Measurements from ENCODE around the gene TSC22D2.
"Not testable (repeated sequence)": the region's sequence is repeated elsewhere in the genome, so short reads cannot be mapped to it uniquely, and the experiment has no call there.

The TSC22D2 gene

DNA sequence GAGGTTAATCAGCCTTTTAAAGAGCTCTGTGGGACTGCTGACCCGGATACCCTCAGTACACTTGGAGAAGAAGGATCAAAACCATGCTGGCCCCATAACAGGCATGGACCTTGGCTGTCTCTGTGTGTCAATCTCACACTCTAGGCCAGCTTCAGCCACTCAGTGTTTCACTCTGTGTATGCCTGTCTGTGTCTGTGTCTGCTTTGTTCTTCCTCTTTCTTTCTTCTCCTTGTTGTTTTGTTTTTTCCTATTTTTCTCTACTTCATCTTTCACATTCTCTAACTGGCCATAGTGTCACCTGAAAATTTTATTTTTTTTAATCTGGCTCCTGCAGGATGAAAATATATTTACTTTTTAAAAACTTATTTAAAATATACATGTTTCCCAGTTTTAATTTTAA lies 87.1 kb downstream of the TSC22D2 start:
- DNase-seq, result no peak

DNA sequence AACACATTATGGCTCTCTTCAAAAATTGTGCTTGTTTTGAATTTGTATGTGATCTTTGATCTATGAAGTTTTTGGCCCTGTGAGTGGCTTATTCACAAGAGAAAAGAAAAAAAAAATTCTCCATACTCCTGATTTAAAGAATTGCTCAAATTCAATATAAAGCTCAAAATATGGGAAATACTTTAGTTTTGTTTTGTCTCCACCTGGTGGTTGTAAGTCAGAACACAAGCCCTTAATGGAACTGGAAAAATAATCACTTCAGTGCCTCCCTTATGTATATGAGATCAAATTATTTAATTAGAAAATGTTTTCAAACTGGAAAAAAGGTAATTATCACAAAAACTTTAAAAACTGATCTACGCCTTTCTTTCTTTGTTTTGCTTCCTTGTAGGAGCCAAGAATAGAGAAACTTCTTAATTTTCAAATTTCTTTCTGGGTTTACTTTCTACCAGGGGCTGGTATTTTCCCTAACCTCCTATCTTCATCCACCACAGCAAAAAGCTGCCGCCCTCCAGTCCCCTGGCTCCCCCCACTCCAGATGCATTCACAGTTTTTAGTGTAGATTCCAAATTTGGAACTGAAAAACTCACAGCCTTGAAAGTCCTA lies 87.6 kb downstream of the TSC22D2 start:
- DNase-seq, result no peak

DNA sequence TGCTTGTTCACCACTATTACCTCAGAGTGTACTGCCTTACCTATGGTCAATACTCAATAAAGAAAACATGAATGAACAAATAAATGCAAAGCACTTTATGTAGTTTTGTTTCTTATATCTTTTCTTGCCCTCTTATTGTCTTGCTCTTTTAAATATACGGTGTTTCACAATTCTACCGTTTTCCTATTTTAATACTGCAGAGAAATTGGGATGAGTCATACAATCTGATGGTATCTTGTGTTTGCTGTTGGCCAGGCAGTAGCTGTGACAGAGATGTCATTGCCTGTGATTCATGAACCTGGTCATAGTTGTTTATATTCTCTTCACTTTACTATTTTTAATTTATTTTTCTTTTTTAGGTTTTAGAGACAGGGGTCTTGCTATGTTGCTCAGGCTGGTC lies 89.9 kb downstream of the TSC22D2 start:
- DNase-seq, result no peak

DNA sequence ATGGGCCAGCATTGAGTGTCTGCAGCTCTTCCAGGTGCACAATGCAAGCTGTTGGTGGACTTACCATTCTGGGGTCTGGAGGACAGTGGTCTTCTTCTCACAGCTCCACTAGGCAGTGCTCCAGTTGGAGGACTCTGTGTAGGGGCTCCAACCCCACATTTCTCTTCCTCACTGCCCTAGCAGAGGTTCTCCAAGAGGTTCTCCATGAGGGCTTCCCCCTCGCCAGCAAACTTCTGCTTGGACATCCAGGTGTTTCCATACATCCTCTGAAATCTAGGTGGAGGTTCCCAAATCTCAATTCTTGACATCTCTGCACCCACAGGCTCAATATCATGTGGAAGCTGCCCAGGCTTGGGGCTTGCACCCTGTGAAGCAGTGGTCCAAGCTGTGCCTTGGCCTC lies 92.9 kb downstream of the TSC22D2 start:
- not testable (repeated sequence) for DNase-seq

DNA sequence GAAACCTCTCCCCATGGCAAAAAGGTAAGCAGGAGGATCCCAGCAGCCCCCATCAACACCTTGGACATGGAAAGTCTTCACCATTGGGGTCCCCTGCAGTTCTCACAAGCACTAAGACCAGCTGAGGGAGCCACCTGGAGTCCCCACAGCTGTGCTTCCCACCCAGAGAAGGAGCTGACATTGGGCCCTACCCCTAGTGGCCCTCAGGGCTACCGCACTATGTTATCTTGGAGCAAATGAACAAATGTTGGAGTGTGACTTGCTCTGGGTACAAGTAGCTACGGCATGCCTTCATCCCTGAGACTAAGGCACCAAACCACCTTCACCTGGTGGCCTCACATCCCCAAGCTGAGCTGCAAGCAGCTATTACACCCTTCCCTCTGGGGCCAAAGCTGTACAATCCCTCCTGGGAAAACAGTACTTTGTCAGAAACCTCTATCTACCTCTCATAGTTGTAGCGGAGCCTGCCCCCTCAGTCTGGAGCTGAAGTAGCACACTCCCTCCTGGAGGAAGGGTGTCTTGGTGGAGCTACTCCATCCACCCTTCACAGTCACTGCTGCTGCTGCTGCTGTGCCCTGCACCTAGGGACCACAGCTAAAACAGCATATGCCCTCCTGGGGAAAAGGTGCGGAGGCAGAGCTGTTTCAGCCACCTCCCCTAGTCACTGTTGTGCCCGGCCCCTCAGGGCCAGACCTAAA lies 95.5 kb downstream of the TSC22D2 start:
- no peak for DNase-seq

DNA sequence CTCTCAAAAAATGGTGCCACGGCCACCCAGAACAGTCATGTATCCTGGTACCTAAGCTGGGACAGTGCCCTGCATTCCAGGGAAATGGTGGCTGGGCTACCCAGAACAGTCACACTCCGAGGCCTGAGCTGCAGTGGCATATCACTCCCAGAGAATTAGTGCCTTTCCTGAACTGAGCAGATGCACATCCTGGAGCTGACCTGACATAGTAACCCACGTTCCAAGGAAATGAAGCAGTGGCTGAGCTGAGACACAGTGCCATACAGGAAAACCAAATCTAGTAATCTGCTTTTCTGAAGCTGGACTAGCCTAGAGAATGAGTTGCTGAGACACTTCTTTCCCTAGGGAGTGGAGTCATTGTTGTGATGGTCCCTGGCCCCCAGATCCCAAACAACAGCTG lies 96.4 kb downstream of the TSC22D2 start:
- DNase-seq, result no peak

DNA sequence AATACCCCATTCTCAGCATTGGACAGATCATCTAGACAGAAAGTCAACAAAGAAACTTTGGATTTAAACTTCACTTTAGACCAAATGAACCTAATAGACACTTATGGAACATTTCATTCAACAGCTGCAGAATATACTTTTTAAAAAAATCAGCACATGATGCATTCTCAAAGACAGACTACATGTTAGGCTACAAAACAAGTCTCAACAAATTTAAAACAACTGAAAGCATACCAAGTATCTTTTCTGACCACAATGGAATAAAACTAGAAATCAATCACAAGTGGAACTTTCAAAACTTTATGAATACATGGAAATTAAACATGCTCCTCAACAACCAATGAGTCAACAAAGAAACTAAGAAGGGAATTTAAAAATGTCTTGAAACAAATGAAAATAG lies 100.3 kb downstream of the TSC22D2 start:
- DNase-seq, result no peak

DNA sequence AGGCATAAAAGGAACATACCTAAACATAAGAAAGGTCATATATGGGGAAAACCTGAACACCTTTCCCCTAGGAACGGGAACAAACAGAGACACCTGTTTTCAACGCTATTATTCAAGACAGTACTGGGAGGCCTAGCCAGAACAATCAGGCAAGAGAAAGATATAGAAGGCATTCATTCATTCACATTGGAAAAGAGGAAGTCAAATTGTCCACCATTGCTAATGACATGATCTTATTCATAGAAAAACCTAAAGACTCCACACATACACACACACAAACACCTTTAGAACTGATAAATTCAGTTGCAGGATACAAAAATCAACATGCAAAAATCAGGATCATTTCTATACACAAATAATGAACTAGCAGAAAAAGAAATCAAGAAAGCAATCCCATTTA lies 101.7 kb downstream of the TSC22D2 start:
- DNase-seq, result no peak

DNA sequence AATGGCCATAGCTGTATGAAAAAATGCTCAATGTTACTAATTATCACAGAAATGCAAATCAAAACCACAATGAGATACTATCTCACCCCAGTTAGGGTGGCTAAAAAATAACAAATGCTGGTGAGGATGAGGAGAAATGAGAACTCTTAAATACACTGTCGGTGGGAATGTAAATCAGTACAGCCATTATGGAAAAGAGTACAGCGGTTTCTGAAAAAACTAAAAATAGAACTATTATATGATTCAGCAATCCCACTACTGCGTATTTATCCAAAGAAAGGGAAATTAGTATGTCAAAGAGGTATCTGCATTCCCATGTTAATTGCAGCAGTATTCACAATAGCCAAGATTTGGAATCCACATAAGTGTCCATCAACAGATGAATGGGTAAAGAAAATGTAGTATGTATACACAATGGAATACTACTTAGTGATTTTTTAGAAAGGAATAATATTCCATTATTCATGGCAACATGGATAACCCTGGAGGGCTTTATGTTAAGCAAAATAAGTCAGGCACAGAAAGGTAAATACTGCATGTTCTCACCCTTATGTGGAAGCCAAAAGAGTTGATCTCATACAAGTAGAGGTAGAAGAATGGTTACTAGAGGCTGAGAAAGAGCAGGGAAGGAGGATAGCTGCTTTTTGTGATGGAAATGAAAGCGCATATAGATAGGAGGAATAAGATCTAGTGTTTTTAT lies 103.2 kb downstream of the TSC22D2 start:
- no peak for DNase-seq

DNA sequence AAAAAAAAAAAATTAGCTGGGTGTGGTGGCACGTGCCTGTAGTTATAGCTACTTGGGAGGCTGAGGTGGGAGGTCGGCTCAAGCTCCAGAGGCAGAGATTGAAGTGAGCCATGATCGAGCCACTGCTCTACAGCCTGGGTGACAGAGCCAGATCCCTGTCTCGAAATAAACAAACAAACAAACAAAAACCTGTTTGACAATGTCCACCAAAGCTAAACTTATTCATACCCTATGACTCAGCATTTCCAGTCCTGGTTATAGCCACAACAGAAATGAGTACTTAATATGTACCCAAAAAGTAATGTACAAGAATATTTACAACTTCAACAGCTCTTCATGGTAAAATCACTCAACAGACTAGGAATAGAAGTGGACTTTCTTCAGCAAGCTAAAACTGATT lies 107.1 kb downstream of the TSC22D2 start:
- no peak for DNase-seq
